ENCODE data around the gene GAL3ST2.
A peak's percentile ranks its signal among the peaks of the same experiment; 100 is the strongest.
"Not testable (repeated sequence)": the region's sequence is repeated elsewhere in the genome, so short reads cannot be mapped to it uniquely, and the experiment has no call there.

Gene GAL3ST2

GRCh38 chr2:241769819-241770184, 6.8 kb upstream of the GAL3ST2 start:
- peak in 1 of 2 experiments; percentile 1 for DNase-seq

DNA sequence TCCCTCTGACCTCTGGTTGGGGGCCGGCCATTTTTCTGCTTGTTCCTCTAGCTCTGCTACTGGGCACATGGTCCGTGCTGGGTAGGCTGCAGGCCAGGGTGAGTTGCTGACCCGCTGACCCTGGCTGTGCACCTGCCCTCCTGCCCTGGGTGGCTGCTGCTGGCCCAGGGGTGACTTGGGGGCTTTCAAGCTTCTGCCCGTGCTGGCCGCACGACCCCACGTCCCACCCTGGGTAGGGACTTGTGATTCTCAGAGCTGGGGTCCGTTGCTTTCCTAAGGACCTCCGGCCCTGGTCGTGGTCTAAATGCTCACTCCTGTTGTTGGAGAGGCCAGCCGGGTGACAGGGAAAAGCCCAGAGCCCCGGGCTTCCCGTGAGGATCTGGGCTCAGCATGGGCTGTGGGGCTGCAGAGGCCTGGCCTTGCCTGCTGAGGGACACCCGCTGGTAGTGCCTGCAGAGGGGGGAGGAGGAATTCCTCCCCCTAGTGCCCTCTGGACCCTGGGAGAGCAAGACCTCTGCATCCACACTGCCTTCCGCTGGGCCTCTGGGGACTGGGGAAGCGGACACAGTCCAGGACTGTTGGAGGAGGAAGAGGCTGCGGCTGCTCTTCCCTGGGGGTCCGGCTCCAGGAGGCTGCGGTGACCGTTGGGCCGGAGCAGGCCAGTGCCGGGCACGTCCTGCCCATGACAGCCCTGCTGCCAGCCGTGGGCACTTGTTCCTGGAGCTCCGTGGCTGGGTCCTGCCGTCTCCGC, 6.3 kb upstream of the GAL3ST2 start:
- peak in 1 of 2 experiments; percentile 2 for DNase-seq

DNA sequence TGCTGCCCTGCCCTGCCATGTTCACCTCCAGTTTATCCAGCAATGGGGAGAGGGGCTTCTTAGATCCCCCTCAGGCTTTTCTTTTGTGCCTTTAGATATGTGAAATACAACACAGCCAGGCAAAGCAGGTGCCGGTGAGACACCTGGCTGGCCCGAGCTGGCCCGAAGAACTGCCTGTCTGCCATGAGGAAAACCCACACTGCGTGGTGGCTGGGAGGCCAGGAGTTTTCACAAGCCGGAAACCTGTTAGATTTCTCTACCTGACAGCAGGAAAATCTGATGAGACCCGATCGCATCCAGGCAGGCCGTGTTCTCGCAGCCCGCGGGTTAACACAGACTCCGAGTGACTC, 5.7 kb upstream of the GAL3ST2 start:
- no peak for DNase-seq

GRCh38 chr2:241771286-241772062, 5.1 kb upstream of the GAL3ST2 start:
- no peak for DNase-seq

GRCh38 chr2:241772063-241772499, 4.5 kb upstream of the GAL3ST2 start:
- peak in 1 of 2 experiments; percentile 33 for DNase-seq

- no peak for DNase-seq
These were observed 2.9 kb upstream of the GAL3ST2 start for GRCh38 chr2:241773511-241774418.

- DNase-seq, result no peak
These were observed 2.0 kb upstream of the GAL3ST2 start for GRCh38 chr2:241774419-241775222.

DNA sequence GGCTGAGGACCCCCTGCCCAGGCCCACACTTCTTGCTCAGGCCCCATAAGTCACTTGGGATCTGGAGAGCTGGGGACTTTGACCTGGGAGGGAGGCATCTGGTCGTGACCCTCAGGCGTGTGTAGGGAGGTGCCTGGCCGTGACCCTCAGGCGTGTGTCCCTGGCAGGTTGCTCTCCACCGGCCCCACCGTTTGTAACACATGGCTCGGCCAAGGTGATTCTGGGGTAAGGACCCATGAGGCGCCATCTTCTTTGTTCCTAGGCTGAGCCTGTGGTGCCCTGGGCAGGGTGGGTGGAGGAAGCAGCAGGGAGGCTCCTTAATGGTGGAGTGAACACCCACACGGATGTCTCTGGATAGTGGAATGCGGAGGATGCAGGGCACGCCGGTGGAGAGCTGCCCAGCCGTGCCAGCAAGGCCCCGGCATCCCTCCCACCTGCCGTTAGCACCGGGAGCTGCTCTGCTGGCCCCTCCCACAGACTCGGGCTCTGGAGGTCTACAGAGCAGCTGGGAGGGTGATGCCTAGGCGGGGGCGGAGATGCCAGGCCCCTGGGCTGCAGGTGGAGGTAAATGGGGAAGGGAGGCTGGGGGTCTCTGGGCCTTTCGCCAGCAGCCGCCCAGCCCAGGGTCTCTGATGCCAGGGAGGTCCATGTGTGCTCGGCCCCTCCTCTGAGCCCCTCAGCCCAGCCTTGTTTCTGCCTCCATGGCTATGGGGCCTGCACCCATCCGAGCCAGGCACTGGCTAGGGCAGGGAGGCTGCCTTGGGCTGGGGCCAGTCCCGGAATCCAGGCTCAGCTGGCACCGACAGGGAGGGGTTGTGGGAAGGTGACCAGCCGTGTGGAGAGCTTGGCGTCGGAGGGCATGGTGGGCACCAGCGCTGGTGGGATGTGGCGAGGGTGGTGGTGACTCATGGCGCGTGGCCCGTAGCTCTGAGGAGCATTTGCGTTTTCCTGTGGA, 1.1 kb upstream of the GAL3ST2 start:
- DNase-seq, result no peak

GRCh38 chr2:241777170-241777685, 606 bp downstream of the GAL3ST2 start:
- DNase-seq, result no peak

- DNase-seq, result peak in 1 of 2 experiments; percentile 2
These were observed 1.3 kb downstream of the GAL3ST2 start for GRCh38 chr2:241777686-241778627.

GRCh38 chr2:241780939-241781569, 4.4 kb downstream of the GAL3ST2 start:
- no peak for DNase-seq

- DNase-seq, result not testable (repeated sequence)
These were observed 5.4 kb downstream of the GAL3ST2 start for GRCh38 chr2:241782053-241782452.

- DNase-seq, result no peak
These were observed 11.5 kb downstream of the GAL3ST2 start for GRCh38 chr2:241788135-241788534.

- peak; percentile 51 to 67 for DNase-seq
These were observed 11.9 kb downstream of the GAL3ST2 start for GRCh38 chr2:241788572-241788971.

DNA sequence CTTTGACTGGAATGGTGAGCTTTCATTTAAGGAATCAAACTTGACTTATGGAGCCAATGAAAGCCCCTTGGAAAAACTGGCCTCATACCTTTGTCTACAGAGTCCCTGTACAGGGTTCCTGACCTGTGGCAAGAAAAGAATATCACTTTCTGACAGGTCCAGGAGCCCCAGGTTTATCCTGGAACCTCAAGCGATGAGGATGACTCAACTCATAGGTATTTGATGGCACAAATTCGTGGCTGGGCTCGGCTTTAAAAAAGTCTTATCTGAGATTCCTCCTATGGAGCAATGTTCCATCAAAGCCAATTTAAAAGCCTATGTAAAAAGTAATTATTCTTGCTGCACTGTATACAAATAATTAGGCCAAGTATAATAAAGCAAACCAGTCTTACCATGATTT, 14.8 kb downstream of the GAL3ST2 start:
- not testable (repeated sequence) for DNase-seq

DNA sequence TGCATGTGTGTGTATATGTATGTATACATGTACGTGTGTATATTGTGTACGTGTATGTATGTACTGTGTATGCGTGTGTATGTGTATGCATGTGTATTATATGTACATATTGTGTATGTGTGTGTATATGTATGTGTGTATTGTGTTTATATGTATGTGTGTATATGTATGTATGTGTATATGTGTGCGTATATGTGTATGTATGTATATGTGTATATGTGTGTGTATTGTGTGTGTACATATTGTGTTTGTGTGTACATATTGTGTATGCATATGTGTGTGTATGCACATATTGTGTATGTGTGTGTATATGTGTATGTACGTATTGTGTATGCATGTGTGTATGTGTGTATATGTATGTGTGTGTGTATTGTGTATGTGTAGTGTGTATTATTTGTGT, 16.8 kb downstream of the GAL3ST2 start:
- DNase-seq, result no peak

DNA sequence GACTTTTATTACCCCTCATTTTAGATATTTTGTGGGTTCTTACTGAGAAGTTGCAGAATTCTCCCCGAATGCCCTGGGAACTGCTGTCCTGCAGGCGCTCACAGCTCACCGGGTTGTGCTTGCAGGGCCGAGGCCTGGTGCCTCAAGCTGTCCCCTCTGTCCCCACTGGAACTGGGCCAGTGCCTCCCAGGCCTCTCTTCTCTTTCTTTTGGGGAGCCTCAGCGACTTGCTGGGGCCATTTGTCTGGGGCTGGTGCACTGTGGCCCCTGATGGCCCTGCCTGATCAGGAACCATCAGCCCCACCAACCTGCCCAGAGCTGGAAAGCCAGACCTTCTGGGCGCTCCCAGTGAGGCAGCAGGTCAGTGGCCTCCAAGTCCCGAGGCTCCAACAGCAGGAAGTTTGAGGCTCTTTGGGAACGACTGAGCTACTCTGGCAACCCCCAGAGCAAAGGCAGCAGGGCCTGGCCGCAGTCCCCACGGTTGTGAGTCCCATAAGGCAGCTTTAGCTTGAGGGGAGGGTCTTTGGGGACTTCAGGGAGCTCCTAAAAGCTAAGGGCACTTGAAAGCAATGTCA, 17.7 kb downstream of the GAL3ST2 start:
- DNase-seq, result peak in 1 of 2 experiments; percentile 1

Measured in activated CD4-positive, alpha-beta T cell treated with anti-CD3 and anti-CD28 coated beads, Interleukin-2, amount 50 U/mL, for 48 hours (primary cell).